Astrocyte (in vitro differentiated cells and primary cell): ENCODE measurements around the gene CEP250.
"Not testable (repeated sequence)": the region's sequence is repeated elsewhere in the genome, so short reads cannot be mapped to it uniquely, and the experiment has no call there.

Source experiments
- CTCF ChIP-seq: IDR thresholded peaks from 2 replicates; pipeline ENCODE4 v1.5.1; 2011; ENCODE audit warnings: low read depth, mild to moderate bottlenecking, inconsistent platforms, low read length, moderate library complexity; ENCODE audit not compliant: insufficient read depth
- EZH2 ChIP-seq: IDR thresholded peaks from 2 replicates; pipeline ENCODE4 v1.6.1; 2012; ENCODE audit warnings: mild to moderate bottlenecking, low read length, inconsistent platforms; ENCODE audit not compliant: insufficient read depth

DNA sequence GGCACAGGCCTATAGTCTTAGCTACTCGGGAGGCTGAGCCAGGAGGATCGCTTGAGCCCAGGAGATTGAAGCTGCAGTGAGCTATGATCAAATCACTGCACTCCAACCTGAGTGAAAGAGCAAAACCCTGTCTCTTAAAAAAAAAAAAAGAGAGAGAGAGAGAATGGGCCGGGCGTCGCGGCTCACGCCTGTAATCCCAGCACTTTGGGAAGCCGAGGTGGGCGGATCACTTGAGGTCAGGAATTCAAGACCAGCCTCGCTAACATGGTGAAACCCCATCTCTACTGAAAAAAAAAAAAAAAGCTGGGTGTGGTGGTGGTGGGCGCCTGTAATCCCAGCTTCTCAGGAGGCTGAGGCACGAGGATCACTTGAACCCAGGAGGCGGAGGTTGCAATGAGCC lies 5.5 kb upstream of the CEP250 start:
- TF ChIP-seq CTCF, EZH2: not testable (repeated sequence)
